Astrocyte (in vitro differentiated cells and primary cell): Measurements from ENCODE around the gene AKAP11. TPM values are rescaled to one million over a fixed set of nuclear protein-coding genes. Genes with fewer than 3 reads are reported as not detected.

Source experiments
- DNase-seq: peaks from one replicate; pipeline ENCODE4 v3.0.0-alpha.2; 2010; ENCODE audit warnings: low read depth
- FAIRE-seq: peaks from 2 replicates; lab custom pipeline; 2011; peaks lifted over from hg19 to GRCh38; lab: Jason Lieb, UNC
- H2AFZ ChIP-seq: 2 replicates; pipeline ENCODE4 v1.6.0; 2012; ENCODE audit warnings: low read depth, low read length, inconsistent platforms
- H3K27ac ChIP-seq: 2 replicates; pipeline ENCODE4 v1.5.1; 2011; ENCODE audit warnings: low read depth, low read length, inconsistent platforms
- H3K27me3 ChIP-seq: 2 replicates; pipeline ENCODE4 v1.6.0; 2011; ENCODE audit warnings: low read length, inconsistent platforms; ENCODE audit not compliant: insufficient read depth
- H3K36me3 ChIP-seq: 2 replicates; pipeline ENCODE4 v1.5.1; 2011; ENCODE audit warnings: low read length, inconsistent platforms; ENCODE audit not compliant: insufficient read depth
- H3K4me1 ChIP-seq: 2 replicates; pipeline ENCODE4 v1.5.1; 2011; ENCODE audit warnings: low read length, inconsistent platforms; ENCODE audit not compliant: insufficient read depth
- H3K4me2 ChIP-seq: 2 replicates; pipeline ENCODE4 v1.6.0; 2012; ENCODE audit warnings: low read length, inconsistent platforms
- H3K4me3 ChIP-seq: 2 replicates; pipeline ENCODE4 v1.5.1; 2011; ENCODE audit warnings: low read depth, mild to moderate bottlenecking, low read length, inconsistent platforms; ENCODE audit not compliant: insufficient read depth
- H3K79me2 ChIP-seq: 2 replicates; pipeline ENCODE4 v1.6.0; 2012; ENCODE audit warnings: mild to moderate bottlenecking, low read length, inconsistent platforms; ENCODE audit not compliant: insufficient read depth
- H3K9ac ChIP-seq: 2 replicates; pipeline ENCODE4 v1.6.0; 2012; ENCODE audit warnings: mild to moderate bottlenecking, low read length, inconsistent platforms
- H3K9me3 ChIP-seq: 2 replicates; pipeline ENCODE4 v1.5.1; 2012; ENCODE audit warnings: low read depth, mild to moderate bottlenecking, low read length, inconsistent platforms; ENCODE audit not compliant: insufficient read depth
- H4K20me1 ChIP-seq: 2 replicates; pipeline ENCODE4 v1.6.0; 2012; ENCODE audit warnings: low read length, inconsistent platforms; ENCODE audit not compliant: insufficient read depth
- H3K27ac Mint-ChIP-seq: one replicate; pipeline ENCODE4 v1.8.0; 2021; ENCODE audit warnings: mild to moderate bottlenecking, mixed read lengths; ENCODE audit not compliant: unreplicated experiment
- H3K27me3 Mint-ChIP-seq: one replicate; pipeline ENCODE4 v1.8.0; 2021; ENCODE audit warnings: low read depth, mixed read lengths; ENCODE audit not compliant: unreplicated experiment
- H3K36me3 Mint-ChIP-seq: one replicate; pipeline ENCODE4 v1.8.0; 2021; ENCODE audit warnings: low read depth, mixed read lengths; ENCODE audit not compliant: unreplicated experiment
- H3K4me1 Mint-ChIP-seq: one replicate; pipeline ENCODE4 v1.8.0; 2021; ENCODE audit warnings: low read depth, mixed read lengths; ENCODE audit not compliant: unreplicated experiment
- H3K4me3 Mint-ChIP-seq: one replicate; pipeline ENCODE4 v1.8.0; 2021; ENCODE audit warnings: mild to moderate bottlenecking, moderate library complexity, mixed read lengths; ENCODE audit not compliant: unreplicated experiment
- H3K9me3 Mint-ChIP-seq: one replicate; pipeline ENCODE4 v1.8.0; 2021; ENCODE audit warnings: mild to moderate bottlenecking, mixed read lengths; ENCODE audit not compliant: unreplicated experiment
- CTCF ChIP-seq: IDR thresholded peaks from 2 replicates; pipeline ENCODE4 v1.5.1; 2011; ENCODE audit warnings: low read depth, mild to moderate bottlenecking, inconsistent platforms, low read length, moderate library complexity; ENCODE audit not compliant: insufficient read depth
- EZH2 ChIP-seq: IDR thresholded peaks from 2 replicates; pipeline ENCODE4 v1.6.1; 2012; ENCODE audit warnings: mild to moderate bottlenecking, low read length, inconsistent platforms; ENCODE audit not compliant: insufficient read depth
- total RNA-seq: library from RNA; stranded (reverse); gene quantifications from 2 replicates; pipeline ENCODE4 v1.2.1, GENCODE V29; 2021

Gene AKAP11
- total RNA-seq, 1 donor from 2014 or later: 29.7 TPM

- no peak for DNase-seq
- Mint-ChIP-seq H3K27ac (no peak overlapping the region), H3K4me1 (peaks cover 2% of the 10 kb centered on the region), H3K4me3 (no peak overlapping the region), H3K9me3 (peaks cover 5% of the 10 kb centered on the region), H3K36me3 (peaks cover 2% of the 10 kb centered on the region), H3K27me3 (peaks cover 10% of the 10 kb centered on the region)
- no peaks in the 10 kb centered on the region for H3K36me3 ChIP-seq
- no peak for FAIRE-seq
- no peak overlapping the region for H3K4me2 ChIP-seq
- H3K27ac ChIP-seq: no peak overlapping the region
- H3K27me3 ChIP-seq: no peaks in the 10 kb centered on the region
- no peak overlapping the region for H3K9ac ChIP-seq
- H3K79me2 ChIP-seq: no peaks in the 10 kb centered on the region
- no peaks in the 10 kb centered on the region for H4K20me1 ChIP-seq
- no peaks in the 10 kb centered on the region for H3K9me3 ChIP-seq
- no peak overlapping the region for H2AFZ ChIP-seq
- TF ChIP-seq CTCF: no peak
- no peak overlapping the region for H3K4me3 ChIP-seq
- peaks cover 10% of the 10 kb centered on the region for H3K4me1 ChIP-seq
Measured at GRCh38 chr13:42350141-42350540, 78.2 kb downstream of the AKAP11 start.

- Mint-ChIP-seq H3K36me3 (peaks cover 2% of the 10 kb centered on the region), H3K27ac (no peak overlapping the region), H3K9me3 (peaks cover 5% of the 10 kb centered on the region), H3K4me1 (peaks cover 2% of the 10 kb centered on the region), H3K27me3 (peaks cover 15% of the 10 kb centered on the region), H3K4me3 (no peak overlapping the region)
- peak overlapping the region; percentile 27 for H3K27ac ChIP-seq
- H2AFZ ChIP-seq: peak overlapping the region; percentile 25
- peak overlapping the region; percentile 26 for H3K4me2 ChIP-seq
- H3K79me2 ChIP-seq: no peaks in the 10 kb centered on the region
- FAIRE-seq (no peak), DNase-seq (peak; percentile 91)
- no peaks in the 10 kb centered on the region for H3K27me3 ChIP-seq
- H3K9me3 ChIP-seq: no peaks in the 10 kb centered on the region
- H3K4me3 ChIP-seq: no peak overlapping the region
- no peaks in the 10 kb centered on the region for H4K20me1 ChIP-seq
- TF ChIP-seq EZH2 (no peak), CTCF (peak; percentile 6)
- peak overlapping the region; percentile 14 for H3K9ac ChIP-seq
- peaks cover 14% of the 10 kb centered on the region for H3K4me1 ChIP-seq
- no peaks in the 10 kb centered on the region for H3K36me3 ChIP-seq
Measured at GRCh38 chr13:42354241-42355091, 82.5 kb downstream of the AKAP11 start.

DNA sequence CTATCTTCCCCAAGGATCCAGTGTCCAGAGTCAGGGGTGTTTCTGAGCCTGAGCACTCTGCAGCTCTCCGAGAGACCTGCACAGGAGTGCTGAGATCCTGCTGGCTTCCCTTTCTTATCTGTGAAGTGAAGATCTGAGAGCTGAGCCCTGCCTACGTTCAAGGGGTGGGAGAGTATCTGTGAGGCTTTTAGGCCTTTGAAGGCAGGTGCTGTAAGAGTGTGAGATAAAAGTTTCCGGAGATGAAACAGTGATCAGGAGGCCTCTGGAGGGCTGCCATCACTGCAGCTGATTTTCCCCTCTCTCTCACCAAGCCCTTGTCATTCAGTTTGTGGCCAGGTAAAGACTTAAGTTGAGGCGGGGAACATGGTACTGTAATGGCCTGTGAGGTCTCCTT is 83.1 kb downstream of the AKAP11 start:
- no peaks in the 10 kb centered on the region for H3K27me3 ChIP-seq
- peaks cover 14% of the 10 kb centered on the region for H3K4me1 ChIP-seq
- no peak overlapping the region for H3K27ac Mint-ChIP-seq
- no peaks in the 10 kb centered on the region for H3K9me3 ChIP-seq
- FAIRE-seq (no peak), DNase-seq (no peak)
- peak overlapping the region; percentile 27 for H3K27ac ChIP-seq
- H3K9me3 Mint-ChIP-seq: peaks cover under 1% of the 10 kb centered on the region
- TF ChIP-seq CTCF (no peak), EZH2 (no peak)
- H3K27me3 Mint-ChIP-seq: peaks cover 10% of the 10 kb centered on the region
- H3K4me3 ChIP-seq: no peak overlapping the region
- H4K20me1 ChIP-seq: no peaks in the 10 kb centered on the region
- H3K79me2 ChIP-seq: no peaks in the 10 kb centered on the region
- no peak overlapping the region for H2AFZ ChIP-seq
- H3K36me3 ChIP-seq: no peaks in the 10 kb centered on the region
- H3K4me2 ChIP-seq: peak overlapping the region; percentile 26
- peak overlapping the region; percentile 14 for H3K9ac ChIP-seq
- H3K4me1 Mint-ChIP-seq: peaks cover 2% of the 10 kb centered on the region
- peaks cover 2% of the 10 kb centered on the region for H3K36me3 Mint-ChIP-seq
- no peak overlapping the region for H3K4me3 Mint-ChIP-seq
